ENCODE data around the gene CRISP2. TPM values are rescaled to one million over a fixed set of nuclear protein-coding genes. Genes with fewer than 3 reads are reported as not detected.
"Not testable (repeated sequence)": the region's sequence is repeated elsewhere in the genome, so short reads cannot be mapped to it uniquely, and the experiment has no call there.

CRISP2 gene, protein sequence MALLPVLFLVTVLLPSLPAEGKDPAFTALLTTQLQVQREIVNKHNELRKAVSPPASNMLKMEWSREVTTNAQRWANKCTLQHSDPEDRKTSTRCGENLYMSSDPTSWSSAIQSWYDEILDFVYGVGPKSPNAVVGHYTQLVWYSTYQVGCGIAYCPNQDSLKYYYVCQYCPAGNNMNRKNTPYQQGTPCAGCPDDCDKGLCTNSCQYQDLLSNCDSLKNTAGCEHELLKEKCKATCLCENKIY
- not detected in 2 replicates for total RNA-seq

DNA sequence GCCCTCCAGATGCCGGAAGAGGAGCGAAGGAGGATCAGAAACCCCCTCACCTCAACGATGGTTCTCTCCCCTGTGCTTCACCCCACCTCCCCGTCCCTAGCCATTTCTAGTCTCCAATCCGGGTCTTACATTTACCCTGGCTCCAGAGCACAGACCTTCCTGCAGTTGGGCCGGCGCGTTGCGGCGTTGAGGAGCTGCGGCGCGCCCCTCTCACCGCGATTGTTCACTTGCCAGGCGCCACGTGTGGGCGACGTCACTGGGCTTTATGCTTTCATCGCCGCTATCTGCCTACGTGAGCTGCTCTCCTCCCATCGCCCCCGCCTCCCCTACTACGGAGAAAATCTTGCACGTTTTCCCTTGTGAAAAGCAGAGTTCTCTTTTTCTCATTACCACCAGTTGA lies at the start of gene CRISP2:
Gene CRISP2 (minus strand): TSS at position 198 of the 400 bp plus-strand sequence. CDS start 4,347 bp downstream, outside the sequence.
- intact Hi-C loops (cut with micrococcal nuclease): no loop called here

DNA sequence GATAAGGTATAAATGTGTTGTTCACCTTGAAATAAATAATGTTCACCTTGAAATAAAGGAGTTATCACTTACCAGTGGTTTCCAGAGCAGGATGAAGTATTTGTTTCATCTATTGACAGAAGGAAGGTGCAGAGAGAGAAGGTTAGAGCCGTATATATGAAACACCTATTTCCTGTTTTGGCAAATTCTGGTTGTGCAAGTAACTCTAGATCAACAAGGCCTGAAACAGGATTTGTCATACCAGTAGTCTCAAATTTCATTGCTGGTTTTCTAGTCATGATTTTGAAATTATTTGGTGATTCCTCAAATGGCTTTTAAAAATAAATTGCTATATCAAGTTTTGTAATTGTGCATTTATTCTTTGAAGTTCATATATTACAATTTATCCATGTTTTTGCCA lies 30.9 kb upstream of the CRISP2 start, which contains the start of gene CRISP3:
Gene CRISP3 (minus strand): TSS at position 130 of the 400 bp plus-strand sequence. CDS start 21 bp downstream, at position 109.
- intact Hi-C loops (cut with micrococcal nuclease): no loop called here

DNA sequence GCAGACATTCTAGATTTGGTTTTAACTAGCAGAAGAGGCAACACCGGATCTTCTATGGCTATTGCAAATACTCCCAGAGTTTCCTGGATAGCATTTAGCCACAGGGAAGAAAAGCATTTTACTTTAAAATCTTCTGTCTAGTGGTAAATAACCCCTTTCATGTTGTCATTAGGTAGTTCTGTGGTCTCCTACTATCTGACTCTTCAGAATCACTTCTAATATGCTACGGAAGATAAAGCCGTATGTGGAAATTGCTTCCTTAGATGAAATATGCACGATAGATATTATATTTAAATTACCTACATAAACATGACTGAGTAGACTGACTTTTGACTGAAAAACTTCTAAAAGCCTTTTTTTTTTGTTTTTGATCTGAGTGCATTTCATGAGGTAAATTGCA lies 30.1 kb upstream of the CRISP2 start:
- intact Hi-C loops (cut with micrococcal nuclease): no loop called here

DNA sequence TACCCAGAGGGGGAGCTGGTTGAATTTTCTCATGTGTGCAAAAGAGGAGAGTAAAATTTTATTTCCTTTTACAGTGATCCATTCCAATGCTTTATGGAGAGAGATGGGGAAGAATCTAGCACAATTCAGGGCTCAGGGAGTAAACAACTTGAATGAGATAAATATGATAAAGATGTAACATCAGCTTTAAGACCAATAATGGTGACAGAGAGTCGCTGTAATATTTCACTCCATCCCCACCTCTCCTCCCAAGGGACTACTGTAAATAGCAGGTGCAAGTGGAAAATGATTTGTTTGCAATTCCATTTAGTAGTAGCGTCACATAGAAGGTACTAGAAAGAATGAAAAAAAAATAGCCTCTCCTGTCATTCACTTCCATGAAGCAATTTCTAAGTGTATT lies 26.1 kb upstream of the CRISP2 start:
- intact Hi-C loops (cut with micrococcal nuclease): no loop called here

DNA sequence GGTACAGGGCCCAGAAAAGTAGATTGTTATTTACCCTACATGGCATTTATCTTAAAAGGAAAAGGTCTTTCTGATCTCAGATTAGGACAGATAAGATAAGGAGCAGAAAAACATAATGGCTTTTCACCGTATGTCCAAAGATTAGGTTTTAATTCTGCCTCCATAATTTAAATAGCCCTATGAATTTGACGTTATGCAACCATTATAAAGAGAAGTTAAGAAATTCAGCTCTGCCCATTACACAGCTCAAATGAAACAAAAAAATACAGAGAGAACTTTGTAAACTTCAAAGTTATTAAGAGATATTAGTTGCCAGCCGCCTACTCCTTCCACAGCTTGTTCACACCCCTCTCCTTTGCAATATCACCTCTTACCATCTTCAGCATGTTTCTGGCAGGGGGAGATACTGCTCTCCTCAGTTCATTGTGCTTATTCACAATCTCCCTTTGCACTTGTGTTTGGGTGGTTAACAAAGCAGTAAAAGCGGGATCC lies 22.7 kb upstream of the CRISP2 start:
- intact Hi-C loops (cut with micrococcal nuclease): no loop called here

DNA sequence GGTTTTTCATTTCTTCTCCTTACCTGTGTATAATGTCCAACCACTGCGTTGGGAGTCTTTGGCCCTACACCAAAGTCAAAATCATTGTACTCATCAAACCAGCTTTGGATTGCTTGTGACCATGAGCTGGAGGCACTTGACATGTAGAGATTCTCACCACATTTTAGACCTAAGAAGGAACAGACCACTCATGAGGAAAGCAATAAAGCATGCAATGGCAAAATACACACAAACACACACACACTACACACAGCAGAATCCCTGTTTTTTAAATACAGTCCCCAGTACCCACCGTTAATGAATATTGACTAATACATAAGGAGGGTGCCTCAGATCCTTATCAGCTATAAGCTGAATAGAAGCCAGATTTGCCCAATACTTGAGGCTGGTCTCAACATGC lies 20.3 kb upstream of the CRISP2 start:
- intact Hi-C loops (cut with micrococcal nuclease): no loop called here

DNA sequence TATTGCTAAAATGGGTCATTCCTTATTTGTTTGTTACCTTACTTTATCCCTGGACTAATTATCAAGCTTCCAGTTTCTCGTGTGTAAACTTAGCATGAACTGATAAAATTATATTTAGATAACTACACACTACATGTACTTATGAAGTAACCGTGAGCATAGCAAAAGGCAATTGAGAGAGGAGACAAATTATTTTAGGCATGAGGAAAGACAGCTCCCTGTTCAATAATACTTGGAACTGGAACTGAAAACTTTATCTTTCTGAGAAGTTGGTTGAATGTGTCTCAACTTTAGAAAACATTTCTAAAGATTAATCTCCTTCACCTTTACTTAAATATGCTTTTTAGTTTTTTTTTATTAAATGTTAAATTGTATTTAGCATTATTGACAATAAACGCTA lies 19.4 kb upstream of the CRISP2 start:
- intact Hi-C loops (cut with micrococcal nuclease): no loop called here

DNA sequence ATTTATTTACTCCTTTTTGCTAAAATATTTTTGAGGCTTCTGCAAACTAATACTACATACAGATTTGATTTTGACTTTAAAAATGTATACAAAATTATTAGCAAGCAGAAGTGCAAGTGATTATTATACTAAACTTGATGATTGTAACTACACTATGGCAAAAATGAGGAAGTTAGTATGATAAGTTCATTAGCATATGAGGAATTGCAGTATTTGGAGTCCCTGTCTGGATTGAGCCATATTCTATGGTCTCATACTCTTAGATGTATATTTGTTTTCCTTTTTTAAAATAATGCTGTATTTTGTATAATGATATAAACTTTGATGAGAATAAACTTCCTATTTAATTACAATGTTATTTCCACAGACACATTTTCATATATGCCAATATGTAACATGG lies 16.9 kb upstream of the CRISP2 start:
- intact Hi-C loops (cut with micrococcal nuclease): no loop called here

DNA sequence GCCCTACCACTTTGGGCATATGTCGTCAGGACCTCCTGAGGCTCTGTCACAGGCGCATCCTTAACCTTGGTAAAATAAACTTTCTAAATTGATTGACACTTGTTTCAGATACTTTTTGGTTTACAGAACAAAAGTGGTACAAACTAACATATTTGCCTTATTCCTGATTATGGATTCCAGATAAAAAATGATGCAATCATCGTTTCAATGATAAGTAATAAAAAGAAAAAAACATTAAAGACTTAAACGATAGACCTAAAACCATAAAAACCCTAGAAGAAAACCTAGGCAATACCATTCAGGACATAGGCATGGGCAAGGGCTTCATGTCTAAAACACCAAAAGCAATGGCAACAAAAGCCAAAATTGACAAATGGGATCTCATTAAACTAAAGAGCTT lies 10.6 kb upstream of the CRISP2 start:
- intact Hi-C loops (cut with micrococcal nuclease): not testable (repeated sequence)

DNA sequence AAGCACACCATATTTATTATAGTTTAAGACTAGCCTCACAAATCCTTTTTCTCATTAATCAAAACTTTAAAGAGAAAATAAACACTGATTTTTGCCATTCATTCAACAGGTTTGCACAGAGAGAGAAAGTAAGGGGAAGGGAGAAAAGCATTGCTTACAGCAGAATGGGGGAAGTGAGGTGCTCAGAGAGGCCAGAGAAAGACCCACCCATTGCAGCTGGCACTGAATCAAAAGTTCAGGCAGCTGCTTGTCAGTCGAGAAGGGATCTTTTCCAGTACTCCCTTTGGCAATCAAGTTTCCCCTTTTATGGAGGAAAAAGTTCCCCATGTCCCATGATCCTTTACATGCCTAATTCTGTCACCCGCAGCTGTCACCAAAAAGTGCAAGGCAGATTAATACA lies 8.0 kb upstream of the CRISP2 start:
- intact Hi-C loops (cut with micrococcal nuclease): no loop called here

DNA sequence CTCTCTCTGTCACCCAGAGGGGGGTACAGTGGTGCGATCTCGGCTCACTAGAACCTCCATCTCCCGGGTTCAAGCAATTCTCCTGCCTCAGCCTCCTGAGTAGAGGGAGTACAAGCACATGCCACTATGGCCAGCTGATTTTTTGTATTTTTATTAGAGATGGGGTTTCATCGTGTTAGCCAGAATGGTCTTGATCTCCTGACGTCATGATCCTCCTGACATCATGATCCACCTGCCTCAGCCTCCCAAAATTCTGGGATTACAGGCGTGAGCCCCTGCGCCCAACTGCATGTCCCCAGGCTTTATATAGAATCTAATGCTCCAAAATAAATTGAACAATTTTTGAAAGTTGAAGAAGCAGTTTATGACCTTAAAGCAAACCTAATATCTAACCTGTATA lies 7.0 kb upstream of the CRISP2 start:
- intact Hi-C loops (cut with micrococcal nuclease): no loop called here

DNA sequence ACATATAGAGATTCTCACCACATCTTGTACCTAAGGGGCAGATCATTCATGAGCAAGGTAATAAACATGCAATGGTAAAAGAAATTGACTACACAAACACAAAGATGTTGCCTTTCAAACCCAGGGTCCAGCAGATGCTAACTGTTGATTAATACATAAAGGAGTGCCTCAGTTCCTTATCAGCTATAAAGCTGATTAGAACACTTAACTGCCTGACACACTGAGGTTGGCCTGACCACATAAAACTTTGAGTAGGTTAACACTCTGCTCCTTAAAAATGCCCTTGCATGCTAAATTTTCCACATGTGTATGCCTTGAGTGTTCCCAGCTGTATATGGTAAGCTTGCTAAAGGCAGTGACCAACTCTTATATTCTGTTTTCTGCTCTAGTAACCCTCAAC lies 14.9 kb downstream of the CRISP2 start:
- intact Hi-C loops (cut with micrococcal nuclease): no loop called here

DNA sequence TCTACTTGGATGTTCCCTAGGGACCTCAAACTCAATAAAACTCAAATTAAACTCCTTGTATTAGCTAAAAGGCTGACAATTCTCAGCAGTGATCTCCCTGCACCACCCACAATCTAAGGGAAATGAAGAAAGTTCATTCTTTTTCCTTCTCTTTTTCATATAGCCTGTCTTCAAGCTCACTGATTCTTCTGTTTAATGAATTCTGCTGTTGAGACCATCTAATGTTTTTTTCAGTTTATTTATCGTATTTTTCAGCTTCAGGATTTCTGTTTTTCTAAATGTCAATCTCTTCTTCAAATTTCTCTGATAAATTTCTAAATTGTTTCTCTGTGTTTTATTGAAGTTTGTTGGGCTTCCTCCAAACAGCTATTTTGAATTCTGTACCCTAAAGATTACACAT lies 19.8 kb downstream of the CRISP2 start:
- intact Hi-C loops (cut with micrococcal nuclease): no loop called here

DNA sequence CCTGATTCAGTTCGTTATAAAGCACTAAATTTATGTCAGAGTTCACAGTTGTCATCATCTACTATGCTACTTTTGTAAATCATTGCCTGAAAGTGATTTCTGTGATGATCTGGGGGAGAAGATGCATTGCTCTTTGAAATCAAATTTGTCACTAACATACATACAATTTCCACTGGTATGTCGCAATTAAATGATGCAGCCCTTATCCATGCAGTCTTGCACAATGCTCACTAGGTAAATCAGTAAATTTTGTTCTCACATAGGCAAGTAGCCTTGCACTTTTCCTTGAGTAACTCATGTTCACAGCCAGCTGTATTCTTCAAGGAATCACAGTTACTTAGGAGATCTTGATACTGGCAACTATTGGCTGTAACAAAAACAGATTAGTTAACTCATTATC lies 20.8 kb downstream of the CRISP2 start:
- intact Hi-C loops (cut with micrococcal nuclease): no loop called here

DNA sequence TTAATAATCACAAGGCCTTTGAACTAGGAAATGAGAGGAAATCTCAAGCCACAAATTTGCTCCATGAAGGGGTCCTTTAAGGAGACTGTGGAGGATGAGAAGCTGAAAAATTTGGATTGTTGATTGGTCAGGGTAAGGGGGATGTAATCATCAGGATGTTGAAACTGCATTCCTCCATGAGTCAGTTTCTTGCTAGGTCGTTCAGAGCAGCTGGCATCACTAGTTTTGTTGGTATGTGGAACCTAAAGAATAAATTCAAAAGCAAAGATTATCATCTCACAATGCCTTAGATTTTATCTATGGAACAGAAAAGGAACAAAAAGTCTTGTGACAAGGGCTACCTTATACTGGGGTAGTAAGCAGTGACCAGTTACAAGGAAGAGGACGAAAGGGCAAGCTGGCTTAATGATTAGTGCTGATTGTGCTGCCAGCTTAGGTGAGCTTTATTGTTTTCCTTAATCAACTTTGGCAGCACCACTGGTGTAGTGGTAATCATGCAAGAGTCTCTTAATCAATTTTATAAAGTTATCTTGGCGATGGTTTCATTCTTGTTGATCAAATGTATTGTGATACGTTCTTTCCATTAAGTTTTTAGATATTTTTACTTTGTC lies 36.6 kb downstream of the CRISP2 start:
- intact Hi-C loops (cut with micrococcal nuclease): no loop called here

DNA sequence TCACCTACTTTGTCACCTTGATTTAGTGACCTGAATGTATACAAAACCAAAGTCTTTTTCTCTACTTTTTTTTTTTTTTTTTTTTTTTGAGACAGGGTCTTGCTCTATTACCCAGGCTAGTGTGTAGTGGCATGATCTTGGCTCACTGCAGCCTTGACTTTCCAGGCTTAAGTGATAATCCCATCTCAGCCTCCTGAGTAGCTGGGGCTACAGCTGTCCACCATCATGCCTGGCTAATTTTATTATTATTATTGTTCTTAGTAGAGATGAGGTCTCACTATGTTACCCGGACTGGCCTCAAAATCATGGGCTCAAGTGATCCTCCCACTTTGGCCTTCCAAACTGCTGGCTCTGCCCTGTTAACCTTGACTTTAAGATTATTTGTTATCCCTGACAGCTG lies 37.5 kb downstream of the CRISP2 start:
- intact Hi-C loops (cut with micrococcal nuclease): no loop called here

DNA sequence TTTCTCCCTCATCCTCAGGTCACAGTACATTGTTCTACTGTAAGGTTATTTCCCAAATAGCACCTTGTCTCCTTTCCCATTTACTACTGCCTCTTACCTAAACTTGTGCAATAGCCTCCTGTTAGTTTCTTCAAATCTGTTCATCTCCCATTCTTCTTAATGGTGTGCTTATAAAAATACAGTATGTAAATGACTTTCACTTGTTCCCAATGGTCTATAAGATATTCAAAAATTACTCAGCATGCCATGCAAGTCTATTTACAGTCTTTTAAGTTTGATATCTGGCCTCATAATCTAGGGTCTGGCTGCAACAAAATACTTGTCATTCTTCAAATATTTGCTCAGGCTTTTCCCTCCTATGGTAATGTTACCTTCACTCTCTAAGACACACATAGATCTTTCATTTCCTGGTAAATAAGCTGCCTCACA lies 45.2 kb downstream of the CRISP2 start:
- intact Hi-C loops (cut with micrococcal nuclease): no loop called here

DNA sequence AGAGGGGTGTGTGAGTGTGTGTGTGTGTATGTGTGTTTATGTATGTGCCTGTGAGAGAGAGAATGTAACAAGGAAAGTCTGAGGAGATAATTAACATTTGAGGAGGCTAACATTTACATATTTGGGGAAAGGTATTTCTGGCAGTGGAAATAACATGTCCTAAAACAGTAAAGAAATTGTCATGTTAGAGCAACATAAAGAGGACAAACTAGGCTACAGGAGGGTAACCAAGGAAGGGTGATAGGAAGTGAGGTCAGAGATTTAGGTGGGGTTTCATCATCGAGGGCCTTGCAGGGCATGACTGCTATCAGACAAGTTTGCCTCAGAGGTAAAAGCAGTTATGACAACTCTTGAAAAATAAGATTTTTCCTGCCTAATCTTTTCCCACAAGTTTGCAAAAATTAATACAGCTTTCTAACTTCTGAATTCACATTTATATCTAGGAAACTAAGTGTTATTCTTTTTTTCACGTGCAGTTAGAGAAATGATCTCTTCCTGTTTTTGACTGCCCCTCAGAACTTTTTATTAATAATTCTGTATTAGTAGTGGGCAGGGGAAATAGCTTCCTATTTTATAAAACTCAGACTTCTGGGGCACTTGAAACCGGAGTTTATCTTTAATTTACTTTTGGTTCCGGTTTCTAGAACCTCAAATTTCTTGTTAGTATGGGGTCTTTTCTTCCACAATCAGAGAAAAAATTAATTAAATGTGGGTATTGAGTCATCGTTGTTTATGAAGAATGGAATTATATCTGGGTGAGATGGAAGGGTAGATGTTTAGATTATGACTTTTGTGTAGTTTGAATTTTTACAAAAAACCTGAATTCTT lies 46.2 kb downstream of the CRISP2 start:
- intact Hi-C loops (cut with micrococcal nuclease): no loop called here

DNA sequence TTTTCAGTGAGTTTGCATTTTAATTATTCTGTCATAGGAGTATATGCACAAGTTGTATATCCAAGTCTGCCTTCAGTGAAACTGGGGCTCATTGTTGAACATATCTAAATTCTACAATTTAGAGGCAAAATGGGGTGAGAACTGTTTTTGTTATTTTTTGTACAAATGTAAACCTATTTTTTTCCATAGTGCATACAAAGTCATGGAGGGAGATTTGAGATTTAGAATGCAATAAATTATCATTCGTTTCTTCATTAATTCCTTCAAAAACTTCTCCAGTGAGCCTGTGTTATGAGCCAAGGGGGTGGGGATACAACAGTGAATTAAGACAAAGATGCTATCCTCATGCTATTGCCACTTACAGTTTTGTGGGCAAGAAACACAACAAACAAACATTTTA lies 46.9 kb downstream of the CRISP2 start:
- intact Hi-C loops (cut with micrococcal nuclease): no loop called here

DNA sequence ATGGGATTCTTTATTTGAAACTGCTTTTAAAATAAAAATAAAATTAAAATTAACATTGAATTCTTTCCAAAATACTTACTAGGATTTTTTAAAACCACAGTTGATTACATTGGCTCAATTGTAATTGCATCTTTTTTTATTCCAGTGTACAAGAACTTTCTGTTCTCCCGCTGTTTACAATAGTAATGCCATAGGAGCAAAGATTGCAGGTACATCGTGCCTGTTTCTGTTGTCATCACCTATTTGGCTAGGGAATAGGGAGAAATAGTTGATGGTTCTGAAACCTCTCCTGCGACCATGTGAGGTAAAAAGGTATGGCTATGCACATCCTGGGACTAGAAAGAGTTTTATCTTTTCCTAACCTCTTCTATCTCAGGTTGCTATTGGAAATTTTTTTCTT lies 48.5 kb downstream of the CRISP2 start:
- intact Hi-C loops (cut with micrococcal nuclease): no loop called here

DNA sequence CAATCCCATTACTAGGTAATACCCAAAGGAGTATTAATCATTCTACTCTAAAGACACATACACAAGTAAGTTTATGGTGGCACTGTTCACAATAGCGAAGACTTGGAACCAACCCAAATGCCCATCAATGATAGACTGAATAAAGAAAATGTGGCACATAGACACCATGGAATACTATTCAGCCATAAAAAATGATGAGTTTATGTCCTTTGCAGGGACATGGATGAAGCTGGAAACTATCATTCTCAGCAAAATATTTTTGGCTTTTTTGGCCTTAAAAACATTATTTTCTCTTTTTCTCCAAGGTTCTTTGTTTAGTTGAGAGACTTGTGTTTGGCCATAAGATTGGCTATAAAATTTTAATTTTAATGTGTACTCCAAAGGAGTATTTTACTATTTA lies 49.3 kb downstream of the CRISP2 start:
- intact Hi-C loops (cut with micrococcal nuclease): not testable (repeated sequence)

DNA sequence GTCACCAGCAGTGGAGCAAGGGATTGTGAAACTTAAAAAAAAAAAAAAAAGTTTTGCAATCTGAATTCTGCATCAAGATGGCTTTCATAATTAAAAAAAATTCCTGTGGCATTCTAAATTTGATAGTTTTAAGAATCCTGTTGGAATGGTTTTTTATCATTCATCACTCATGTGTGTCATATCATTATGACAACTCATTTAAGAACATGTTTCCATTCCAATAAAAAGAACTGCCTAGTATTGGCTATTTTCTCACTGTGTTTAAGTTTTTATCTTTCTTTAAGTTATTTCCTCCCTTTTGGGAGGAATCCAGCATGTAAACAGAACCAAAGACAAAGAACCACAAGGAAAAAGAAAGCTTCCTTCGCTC lies 50.5 kb downstream of the CRISP2 start:
- intact Hi-C loops (cut with micrococcal nuclease): no loop called here

All from T-helper 1 cell treated with Interleukin-12 subunit alpha and Interleukin-12 subunit beta and Interleukin-4 antibody, amounts not matched to agents 30 ng/mL and 1 ng/mL, for 36 hours (primary cell).